SH-SY5Y (cell line): ENCODE results near the gene ZNF746.

ENCODE experiments used
- GATA2 ChIP-seq: IDR thresholded peaks from 2 replicates; pipeline ENCODE4 v1.6.1; 2011; ENCODE audit warnings: mild to moderate bottlenecking, low read depth, low read length
- GATA3 ChIP-seq: IDR thresholded peaks from 2 replicates; pipeline ENCODE4 v1.6.1; 2011; ENCODE audit warnings: low read depth, mild to moderate bottlenecking, low read length, moderate library complexity

ZNF746 gene

GRCh38 chr7:149498811-149499210, 1.2 kb upstream of the ZNF746 start:
- TF ChIP-seq GATA2 (no peak), GATA3 (no peak)

- TF ChIP-seq GATA2, result no peak
- TF ChIP-seq GATA3, result no peak
Measured at GRCh38 chr7:149496642-149497391, 792 bp downstream of the ZNF746 start.

- TF ChIP-seq GATA2 (no peak), GATA3 (no peak)
Measured at GRCh38 chr7:149495785-149496641, 1.6 kb downstream of the ZNF746 start.

- TF ChIP-seq GATA3 (no peak), GATA2 (no peak)
Measured at GRCh38 chr7:149494738-149495368, 2.8 kb downstream of the ZNF746 start.

GRCh38 chr7:149493366-149493765, 4.2 kb downstream of the ZNF746 start:
- TF ChIP-seq GATA2, result no peak
- no peak for TF ChIP-seq GATA3

GRCh38 chr7:149490083-149490760, 7.4 kb downstream of the ZNF746 start:
- TF ChIP-seq GATA3 (no peak), GATA2 (no peak)

- no peak for TF ChIP-seq GATA3
Measured at GRCh38 chr7:149489391-149490024, 8.1 kb downstream of the ZNF746 start.

GRCh38 chr7:149479568-149479967, 18.0 kb downstream of the ZNF746 start:
- TF ChIP-seq GATA3, result no peak

GRCh38 chr7:149478754-149479153, 18.9 kb downstream of the ZNF746 start:
- TF ChIP-seq GATA2, result no peak
- TF ChIP-seq GATA3, result no peak

- TF ChIP-seq GATA3, result no peak
- TF ChIP-seq GATA2, result no peak
Measured at GRCh38 chr7:149477494-149478443, 19.8 kb downstream of the ZNF746 start.

GRCh38 chr7:149476791-149477190, 20.8 kb downstream of the ZNF746 start:
- no peak for TF ChIP-seq GATA2
- TF ChIP-seq GATA3, result no peak

- no peak for TF ChIP-seq GATA3
Measured at GRCh38 chr7:149475121-149476045, 22.2 kb downstream of the ZNF746 start.
